ENCODE results near the gene UGT1A4. TPM values are rescaled to one million over a fixed set of nuclear protein-coding genes. Genes with fewer than 3 reads are reported as not detected.
"Not testable (repeated sequence)": the region's sequence is repeated elsewhere in the genome, so short reads cannot be mapped to it uniquely, and the experiment has no call there.

UGT1A4 gene
- total RNA-seq, 1 experiment from 2014 or later: 0.12 TPM

DNA sequence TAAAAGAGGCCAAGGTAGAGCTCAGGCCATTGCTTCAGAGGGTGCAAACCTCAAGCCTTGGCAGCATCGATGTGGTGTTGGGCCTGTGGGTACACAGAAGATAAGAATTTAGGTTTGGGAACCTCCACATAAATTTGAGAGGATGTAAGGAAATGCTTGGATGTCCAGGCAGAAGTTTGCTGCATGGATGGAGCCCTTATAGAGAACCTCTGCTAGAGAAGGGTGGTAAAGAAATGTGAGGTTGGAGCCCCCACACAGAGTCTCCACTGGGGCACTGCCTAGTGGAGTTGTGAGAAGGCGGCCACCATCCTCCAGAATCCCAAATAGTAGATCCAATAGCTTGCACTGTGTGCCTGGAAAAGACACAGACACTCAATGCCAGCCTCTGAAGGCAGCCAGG lies 32.2 kb downstream of the UGT1A4 start:
- DNase-seq (ENCODE audit: low read depth): not testable (repeated sequence)

DNA sequence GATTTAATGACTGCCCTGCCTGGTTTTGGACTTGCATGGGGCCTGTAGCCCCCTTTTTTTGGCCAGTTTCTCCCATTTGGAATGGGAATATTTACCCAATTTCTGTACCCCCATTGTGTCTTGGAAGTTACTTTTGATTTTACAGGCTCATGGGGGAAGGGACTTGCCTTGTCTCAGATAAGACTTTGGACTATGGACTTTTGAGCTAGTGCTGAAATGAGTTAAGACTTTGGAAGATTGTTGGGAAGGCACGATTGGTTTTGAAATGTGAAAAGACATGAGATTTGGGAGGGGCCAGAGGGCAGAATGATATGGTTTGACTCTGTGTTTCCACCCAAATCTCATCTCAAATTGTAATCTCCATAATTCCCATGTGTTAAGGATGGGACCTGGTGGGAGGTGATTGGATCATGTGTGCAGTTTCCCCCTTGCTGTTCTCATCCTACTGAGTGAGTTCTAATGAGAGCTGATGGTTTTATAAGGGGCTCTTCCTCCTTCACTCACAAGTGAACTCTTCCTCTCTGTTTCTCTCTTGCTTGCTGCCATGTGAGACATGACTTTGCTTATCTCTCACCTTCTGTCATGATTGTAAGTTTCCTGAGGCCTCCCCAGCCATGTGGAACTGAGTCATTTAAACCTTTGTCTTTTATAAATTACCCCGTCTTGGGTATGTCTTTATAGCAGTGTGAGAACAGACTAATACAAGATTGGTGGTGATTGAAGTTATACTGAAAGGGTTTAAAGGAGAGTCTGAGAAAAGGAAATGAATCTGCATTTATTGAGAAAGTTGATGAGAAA lies 32.9 kb downstream of the UGT1A4 start:
- DNase-seq (ENCODE audit: low read depth): not testable (repeated sequence)

DNA sequence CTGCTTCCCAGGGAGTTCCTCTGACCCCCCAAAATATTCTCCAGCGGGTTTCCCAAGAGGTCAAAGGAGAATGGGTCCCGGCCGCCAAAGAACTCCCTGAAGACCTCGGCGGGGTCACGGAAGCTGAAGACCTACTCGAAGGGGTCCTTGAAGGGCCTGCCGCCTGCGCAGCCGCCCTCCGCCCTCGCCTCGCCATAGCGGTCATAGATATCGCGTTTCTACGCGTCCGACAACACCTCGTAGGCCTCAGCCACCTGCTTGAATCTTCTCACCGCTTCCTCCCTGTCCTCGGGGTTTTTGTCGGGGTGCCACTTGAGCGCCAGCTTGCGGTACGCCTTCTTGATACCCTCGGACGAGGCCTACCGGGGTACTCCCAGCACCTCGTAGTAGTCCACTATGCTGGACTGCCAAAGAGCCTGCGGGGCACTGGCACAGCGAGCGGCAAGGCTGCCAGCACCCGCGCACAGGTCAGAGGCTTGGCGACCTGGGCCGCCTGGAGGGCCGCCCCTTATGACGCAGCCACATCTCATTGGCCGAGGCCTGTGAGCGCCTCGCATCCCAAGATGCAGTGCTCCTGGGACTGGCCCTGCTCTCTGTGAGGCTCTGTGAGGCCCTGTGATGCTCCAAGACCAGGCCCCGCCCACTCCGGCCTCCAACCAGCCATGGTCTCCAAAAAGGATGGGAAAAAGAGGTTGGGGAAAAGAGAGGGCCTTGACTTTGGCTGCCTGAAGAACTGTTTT lies 36.5 kb downstream of the UGT1A4 start:
- DNase-seq (ENCODE audit: low read depth): no peak

DNA sequence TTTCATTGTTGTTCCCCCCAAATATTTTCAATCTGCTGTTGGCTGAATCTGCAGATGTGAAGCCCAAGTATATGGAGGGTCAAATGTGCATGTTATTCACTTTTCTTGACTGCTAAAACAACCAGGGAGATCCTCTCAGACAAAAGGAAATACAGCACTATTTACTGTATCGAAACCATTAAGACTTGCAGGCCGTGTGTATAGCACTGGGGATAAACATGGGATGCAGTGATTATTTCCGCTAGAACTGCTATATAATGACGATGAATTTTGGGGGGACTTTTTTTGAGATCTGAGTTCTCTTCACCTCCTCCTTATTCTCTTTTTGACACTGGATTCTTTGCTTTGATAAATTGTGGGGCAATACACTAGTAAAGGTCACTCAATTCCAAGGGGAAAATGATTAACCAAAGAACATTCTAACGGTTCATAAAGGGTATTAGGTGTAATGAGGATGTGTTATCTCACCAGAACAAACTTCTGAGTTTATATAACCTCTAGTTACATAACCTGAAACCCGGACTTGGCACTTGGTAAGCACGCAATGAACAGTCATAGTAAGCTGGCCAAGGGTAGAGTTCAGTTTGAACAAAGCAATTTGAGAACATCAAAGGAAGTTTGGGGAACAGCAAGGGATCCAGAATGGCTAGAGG lies 38.0 kb downstream of the UGT1A4 start:
- no peak for DNase-seq (ENCODE audit: low read depth)

DNA sequence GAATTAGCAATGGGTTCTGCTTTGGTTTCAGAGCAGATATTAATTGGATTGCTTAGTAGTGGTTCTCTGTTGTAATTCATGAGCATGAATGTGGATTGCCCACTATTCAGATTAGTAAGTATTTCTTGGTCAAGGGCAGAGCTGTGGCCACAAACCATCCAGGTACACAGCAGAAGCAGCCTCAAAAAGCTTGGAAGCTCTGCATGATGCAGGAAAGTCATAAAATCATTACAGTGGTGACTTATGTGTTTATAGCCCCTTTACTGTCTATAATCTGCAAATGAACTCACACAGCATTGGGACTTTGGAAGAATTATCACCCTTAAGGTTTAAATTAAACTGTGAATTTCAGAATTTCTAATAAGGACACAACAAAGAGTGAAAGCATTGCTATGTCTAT lies 39.6 kb downstream of the UGT1A4 start:
- no peak for DNase-seq (ENCODE audit: low read depth)

DNA sequence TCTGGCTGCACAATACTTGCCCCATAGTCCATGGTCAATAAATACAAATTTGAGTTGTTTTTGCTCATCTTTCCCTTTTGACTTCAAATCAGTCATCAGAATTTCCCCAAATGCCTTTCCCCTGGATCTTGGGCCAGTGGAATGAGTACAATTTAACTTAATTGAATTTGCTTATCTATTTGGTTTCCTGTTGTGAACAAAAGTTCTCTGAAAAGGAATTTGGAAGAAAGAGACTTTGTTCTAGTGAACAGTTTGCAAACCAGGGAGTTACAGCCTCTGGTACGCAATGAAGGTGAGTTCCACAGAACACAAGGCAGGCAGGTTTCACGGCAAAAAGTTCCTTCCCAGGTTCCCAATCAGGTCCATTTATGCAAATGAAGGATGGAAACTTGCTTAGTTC lies 40.3 kb downstream of the UGT1A4 start:
- DNase-seq (ENCODE audit: low read depth): no peak

DNA sequence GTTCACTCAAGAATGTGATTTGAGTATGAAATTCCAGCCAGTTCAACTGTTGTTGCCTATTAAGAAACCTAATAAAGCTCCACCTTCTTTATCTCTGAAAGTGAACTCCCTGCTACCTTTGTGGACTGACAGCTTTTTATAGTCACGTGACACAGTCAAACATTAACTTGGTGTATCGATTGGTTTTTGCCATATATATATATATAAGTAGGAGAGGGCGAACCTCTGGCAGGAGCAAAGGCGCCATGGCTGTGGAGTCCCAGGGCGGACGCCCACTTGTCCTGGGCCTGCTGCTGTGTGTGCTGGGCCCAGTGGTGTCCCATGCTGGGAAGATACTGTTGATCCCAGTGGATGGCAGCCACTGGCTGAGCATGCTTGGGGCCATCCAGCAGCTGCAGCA lies 41.5 kb downstream of the UGT1A4 start, which contains the start of gene UGT1A1:
UGT1A1 (plus strand) TSS at position 228 of the 400 bp plus-strand sequence; CDS start at position 246, 18 bp downstream.
- no peak for DNase-seq (ENCODE audit: low read depth)

DNA sequence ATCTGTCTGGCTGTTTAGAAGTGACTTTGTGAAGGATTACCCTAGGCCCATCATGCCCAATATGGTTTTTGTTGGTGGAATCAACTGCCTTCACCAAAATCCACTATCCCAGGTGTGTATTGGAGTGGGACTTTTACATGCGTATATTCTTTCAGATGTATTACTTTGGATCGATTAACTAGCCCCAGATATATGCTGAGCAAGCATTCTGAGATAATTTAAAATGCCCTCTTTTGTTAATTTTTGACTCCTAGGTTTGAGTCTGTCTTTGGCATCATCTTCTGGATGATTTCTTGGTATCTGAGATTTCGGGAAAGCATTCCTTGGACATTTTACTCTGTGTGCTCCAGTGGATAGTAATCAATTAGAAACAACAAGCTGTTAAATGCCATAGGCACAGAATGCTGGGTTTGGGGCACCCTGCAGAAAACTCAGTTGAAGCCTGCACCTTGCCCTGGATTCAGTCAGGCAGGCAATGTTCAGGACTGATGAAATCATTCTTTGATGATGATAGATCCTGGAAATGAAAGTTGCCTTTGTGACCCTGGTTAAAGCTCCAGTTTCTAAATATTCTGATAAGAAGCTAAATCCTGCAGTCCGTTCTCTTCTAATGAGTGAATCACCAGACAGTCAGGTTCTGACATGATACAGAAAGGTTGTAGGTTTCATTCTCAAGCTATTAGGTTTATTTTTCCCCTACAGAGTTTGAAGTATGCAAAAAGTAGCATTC lies 42.7 kb downstream of the UGT1A4 start:
- peak; percentile 14 for DNase-seq (ENCODE audit: low read depth)

DNA sequence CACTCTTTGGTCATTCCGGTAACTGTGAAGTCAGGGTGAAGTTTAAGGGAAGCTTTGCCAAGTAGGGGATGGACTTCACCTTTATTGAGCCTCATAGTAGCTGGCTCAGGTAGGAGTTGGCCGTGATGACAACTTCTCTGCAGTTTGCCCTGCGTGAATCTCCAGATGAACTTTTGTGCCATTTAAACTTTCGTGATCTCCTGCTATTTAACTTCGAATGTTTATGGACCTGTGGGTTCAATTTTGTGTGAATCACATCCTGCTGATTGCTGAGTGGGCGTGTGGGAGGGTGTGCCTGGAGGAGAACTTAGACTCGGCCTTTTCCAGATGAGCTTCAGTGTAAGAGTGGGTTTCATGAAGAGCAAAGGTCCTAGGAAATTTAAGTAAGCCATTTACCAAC lies 45.7 kb downstream of the UGT1A4 start:
- peak; percentile 89 for DNase-seq (ENCODE audit: low read depth)

DNA sequence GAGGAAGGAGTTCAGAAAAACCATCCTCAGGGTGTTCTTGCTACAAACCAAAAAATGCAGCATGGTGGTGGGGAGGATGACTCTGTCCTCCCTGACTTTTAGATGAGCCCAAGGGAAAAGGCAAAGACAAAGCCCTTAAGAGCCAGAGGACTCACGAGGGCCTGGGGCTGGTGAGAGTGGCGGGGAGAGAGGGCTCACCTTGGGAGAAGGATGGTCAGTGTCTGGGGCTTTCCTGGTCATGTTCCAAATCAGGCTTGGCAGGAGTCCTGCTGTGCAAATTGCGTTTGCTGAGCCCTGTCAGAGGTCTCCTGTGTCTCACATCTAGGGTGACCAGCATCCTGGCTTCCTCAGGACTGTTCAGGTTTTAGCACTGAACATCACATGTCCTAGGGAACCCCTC lies 46.2 kb downstream of the UGT1A4 start:
- peak; percentile 68 for DNase-seq (ENCODE audit: low read depth)

DNA sequence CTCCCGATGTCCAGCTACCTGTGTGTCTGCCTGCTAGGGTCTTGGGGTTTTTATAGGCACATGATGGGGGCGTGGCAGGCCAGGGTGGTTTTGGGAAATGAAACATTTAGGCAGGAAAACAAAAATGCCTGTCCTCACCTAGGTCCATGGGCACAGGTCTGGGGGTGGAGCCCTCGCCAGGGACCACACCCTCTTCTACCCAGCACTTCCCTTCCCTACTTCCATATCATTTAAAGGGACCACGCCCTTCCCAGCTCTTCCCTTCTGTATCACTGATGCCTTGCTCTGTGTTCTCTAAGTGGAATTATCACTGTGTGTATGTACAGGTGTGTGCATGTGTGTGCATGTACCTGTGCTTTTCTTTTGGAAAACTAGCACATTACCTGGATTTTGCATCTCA lies 47.9 kb downstream of the UGT1A4 start:
- no peak for DNase-seq (ENCODE audit: low read depth)

DNA sequence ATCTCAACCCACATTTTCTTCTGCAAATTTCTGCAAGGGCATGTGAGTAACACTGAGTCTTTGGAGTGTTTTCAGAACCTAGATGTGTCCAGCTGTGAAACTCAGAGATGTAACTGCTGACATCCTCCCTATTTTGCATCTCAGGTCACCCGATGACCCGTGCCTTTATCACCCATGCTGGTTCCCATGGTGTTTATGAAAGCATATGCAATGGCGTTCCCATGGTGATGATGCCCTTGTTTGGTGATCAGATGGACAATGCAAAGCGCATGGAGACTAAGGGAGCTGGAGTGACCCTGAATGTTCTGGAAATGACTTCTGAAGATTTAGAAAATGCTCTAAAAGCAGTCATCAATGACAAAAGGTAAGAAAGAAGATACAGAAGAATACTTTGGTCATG lies 49.5 kb downstream of the UGT1A4 start:
- DNase-seq (ENCODE audit: low read depth): peak; percentile 24

DNA sequence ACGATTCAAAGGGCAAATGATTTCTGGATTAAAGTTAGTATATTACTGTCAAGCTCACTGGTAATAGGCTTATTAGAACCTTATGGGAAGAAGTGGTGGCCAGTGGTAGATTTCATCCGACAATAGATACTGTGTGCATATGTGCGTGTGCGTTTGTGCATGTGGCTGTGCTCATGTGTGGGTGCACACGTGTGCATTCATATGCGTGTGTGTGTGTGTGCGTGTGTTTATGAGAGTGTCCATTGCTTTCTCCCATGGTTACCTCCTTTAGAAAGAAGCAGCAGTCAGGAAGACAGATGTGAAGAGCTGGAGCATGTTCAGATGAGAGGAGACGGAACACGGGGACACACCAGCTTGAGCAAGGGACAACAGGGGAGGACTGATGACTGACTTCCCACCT lies 50.7 kb downstream of the UGT1A4 start:
- no peak for DNase-seq (ENCODE audit: low read depth)

DNA sequence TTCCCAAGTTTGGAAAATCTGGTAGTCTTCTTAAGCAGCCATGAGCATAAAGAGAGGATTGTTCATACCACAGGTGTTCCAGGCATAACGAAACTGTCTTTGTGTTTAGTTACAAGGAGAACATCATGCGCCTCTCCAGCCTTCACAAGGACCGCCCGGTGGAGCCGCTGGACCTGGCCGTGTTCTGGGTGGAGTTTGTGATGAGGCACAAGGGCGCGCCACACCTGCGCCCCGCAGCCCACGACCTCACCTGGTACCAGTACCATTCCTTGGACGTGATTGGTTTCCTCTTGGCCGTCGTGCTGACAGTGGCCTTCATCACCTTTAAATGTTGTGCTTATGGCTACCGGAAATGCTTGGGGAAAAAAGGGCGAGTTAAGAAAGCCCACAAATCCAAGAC lies 53.6 kb downstream of the UGT1A4 start:
- DNase-seq (ENCODE audit: low read depth): no peak

DNA sequence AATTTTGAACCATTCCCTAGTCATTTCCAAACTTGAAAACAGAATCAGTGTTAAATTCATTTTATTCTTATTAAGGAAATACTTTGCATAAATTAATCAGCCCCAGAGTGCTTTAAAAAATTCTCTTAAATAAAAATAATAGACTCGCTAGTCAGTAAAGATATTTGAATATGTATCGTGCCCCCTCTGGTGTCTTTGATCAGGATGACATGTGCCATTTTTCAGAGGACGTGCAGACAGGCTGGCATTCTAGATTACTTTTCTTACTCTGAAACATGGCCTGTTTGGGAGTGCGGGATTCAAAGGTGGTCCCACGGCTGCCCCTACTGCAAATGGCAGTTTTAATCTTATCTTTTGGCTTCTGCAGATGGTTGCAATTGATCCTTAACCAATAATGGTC lies 54.0 kb downstream of the UGT1A4 start:
- DNase-seq (ENCODE audit: low read depth): no peak

DNA sequence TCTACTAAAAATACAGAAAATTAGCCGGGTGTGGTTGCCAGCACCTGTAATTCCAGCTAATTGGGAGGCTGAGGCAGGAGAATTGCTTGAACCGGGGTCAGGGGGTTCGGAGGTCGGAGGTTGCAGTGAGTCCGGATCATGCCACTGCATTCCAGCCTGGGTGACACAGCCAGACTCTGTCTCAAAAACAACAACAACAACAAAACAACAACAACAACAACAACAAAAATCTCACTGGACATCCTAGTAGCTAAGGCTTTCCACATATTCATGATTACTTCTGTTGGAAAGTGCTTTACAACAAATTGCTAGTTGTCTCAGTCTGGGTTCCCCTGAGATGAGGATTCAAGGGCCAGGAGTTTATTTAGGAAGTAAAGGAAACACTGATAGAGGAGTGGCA lies 55.3 kb downstream of the UGT1A4 start:
- DNase-seq (ENCODE audit: low read depth): no peak

DNA sequence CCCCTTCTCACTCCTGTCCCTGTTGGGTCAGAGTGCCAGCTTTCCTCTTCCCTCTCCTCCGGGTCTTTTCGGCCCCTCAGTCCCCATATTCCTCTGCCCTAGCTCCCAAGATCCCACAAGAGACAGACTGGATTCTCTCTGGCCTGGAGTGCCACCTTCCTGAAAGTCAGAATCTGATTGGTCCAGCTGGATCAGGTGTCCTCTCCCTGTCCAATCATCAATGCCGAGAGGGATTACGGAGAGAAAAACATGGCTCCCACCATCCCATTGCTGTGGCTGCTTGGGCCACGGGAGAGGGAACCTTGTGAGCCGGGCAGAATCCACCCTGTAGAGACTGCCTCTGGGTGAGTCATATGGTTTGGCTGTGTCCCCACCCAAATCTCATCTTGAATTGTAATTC lies 56.9 kb downstream of the UGT1A4 start:
- DNase-seq (ENCODE audit: low read depth): no peak

DNA sequence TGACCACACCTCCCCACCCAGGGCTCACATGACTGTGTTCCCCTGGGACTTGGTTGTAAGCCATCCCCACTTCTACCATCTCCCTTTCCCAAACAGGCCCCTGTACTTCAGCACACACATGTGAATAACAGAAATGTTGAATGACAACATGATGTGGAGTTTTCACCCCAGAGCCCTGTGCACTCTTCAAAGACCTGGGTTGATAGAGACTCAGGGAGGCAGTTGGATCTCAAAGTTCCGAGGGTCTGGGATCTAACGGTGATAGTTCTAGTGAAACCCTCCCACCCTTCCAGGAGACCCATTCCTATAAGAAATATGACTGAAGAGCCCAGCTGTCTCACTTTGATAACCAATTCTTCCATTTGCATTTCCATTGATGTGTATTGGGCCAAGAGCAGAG lies 59.5 kb downstream of the UGT1A4 start, which contains the start of gene MROH2A:
MROH2A (plus strand) TSS at position 301 of the 400 bp plus-strand sequence. CDS start 1,029 bp downstream, outside the sequence.
- no peak for DNase-seq (ENCODE audit: low read depth)

DNA sequence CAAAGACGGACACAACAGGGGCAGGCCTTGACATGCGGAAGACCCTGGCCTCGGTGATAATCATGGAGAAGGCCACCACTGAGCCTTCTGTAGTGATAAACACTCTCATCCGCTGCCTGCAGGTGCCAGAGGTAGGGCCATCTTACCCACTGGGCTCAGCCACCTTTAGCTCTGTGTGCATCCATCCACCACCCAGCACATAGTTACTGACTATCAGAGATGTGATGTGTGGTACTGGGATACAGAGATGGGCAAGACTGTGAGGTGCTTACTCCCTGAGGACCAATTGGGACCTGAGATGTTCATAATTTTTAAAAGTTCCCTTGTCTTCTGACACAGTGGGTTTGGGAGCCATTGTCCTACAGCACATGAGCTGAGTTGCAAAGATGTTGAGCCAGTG lies 61.2 kb downstream of the UGT1A4 start:
- DNase-seq (ENCODE audit: low read depth): no peak

DNA sequence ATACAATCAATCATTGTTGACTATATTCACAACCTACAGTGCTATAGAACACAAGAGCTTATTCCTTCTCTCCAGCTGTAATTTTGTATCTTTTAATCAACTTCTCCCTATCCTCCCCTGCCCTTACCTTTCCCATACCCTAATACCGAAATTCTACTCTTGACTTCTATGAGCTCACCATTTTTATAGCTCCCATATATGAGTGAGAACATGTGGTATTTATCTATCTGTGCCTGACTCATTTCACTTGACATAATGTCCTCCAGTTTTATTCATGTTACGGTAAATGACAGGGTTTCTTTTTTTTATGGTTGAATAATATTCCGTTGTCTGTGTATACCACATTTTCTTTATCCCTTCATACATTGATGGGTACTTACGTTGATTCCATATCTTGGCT lies 62.2 kb downstream of the UGT1A4 start:
- DNase-seq (ENCODE audit: low read depth): peak; percentile 42

DNA sequence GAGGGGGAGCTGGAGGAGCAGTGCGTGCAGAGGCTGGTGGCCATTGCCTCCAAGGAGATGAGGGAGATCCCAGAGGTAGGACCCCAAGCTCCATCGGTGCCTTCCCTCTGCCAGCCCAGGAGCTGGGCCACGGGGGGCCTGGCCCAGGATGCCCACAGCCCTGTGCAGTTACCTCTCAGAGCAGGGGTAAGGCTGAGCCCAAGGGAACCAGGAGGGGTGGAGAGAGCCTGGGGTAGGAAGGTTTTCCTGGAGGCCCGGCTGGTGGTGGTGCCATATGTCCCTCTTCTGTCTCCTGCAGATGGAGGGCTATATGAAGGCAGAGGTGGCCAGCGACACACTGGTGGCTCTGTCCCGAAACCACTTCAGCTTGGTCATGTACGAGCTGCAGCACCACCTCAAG lies 71.0 kb downstream of the UGT1A4 start:
- DNase-seq (ENCODE audit: low read depth): no peak
